ENCODE measurements around the gene WIPF2. TPM values are rescaled to one million over a fixed set of nuclear protein-coding genes. Genes with fewer than 3 reads are reported as not detected.

Gene WIPF2
- total and polyA plus RNA-seq, 4 experiments from 2014 or later: 5.2 to 34.7 (median 24.0) TPM

- H3K27me3 Mint-ChIP-seq: no peaks in the 10 kb centered on the region
- H3K9me3 Mint-ChIP-seq: no peaks in the 10 kb centered on the region
- no peaks in the 10 kb centered on the region for H3K9me3 ChIP-seq (ENCODE audit: control insufficient read depth in 1 of 2, low read length in 2 of 2)
- peaks cover 20 to 45% of the 10 kb centered on the region in 2 donors for H3K36me3 Mint-ChIP-seq
- peaks cover 14 to 43% (median 30%) of the 10 kb centered on the region in 4 donors for H3K4me1 Mint-ChIP-seq
- H3K4me3 Mint-ChIP-seq: peak overlapping the region in 1 of 8 donors; percentile 16
- peaks cover 20% of the 10 kb centered on the region for H3K36me3 ChIP-seq (ENCODE audit: insufficient read depth, low read length)
- intact Hi-C loops (cut with micrococcal nuclease): no loop called here
- H3K4me3 ChIP-seq (ENCODE audit: low read length in 2 of 2): no peak overlapping the region
- peak overlapping the region; percentile 39 to 82 (median 76) for H3K27ac Mint-ChIP-seq
- H3K27me3 ChIP-seq (ENCODE audit: insufficient read depth, low read length): no peaks in the 10 kb centered on the region
- peaks cover 19% of the 10 kb centered on the region for H3K4me1 ChIP-seq (ENCODE audit: insufficient read depth, low read length)
- ChIA-PET CTCF (ENCODE audit: partially characterized antibody) (interaction anchor here (0.8 to 1.7 kb wide), 7 partner anchors 8 to 258 kb away, joined by 3 to 5 read pairs (median 3); no protein-coding TSS in a partner anchor), POLR2A (ENCODE audit: partially characterized antibody) (no interaction called here)
- DNase-seq: peak; percentile 23 to 52 (median 43)
- peak overlapping the region; percentile 16 for H3K27ac ChIP-seq (ENCODE audit: low read depth, low read length)
Measured at GRCh38 chr17:40283662-40284061, 64.6 kb downstream of the WIPF2 start.

- no peak overlapping the region for H3K27ac ChIP-seq (ENCODE audit: low read depth, low read length)
- peak overlapping the region in 6 of 7 donors; percentile 11 to 82 (median 67) for H3K27ac Mint-ChIP-seq
- H3K4me3 ChIP-seq (ENCODE audit: low read length in 2 of 2): no peak overlapping the region
- H3K27me3 ChIP-seq (ENCODE audit: insufficient read depth, low read length): no peaks in the 10 kb centered on the region
- peaks cover 15% of the 10 kb centered on the region for H3K36me3 ChIP-seq (ENCODE audit: insufficient read depth, low read length)
- no peaks in the 10 kb centered on the region for H3K27me3 Mint-ChIP-seq
- no peak overlapping the region for H3K4me3 Mint-ChIP-seq
- peaks cover 16 to 40% of the 10 kb centered on the region in 2 donors for H3K36me3 Mint-ChIP-seq
- intact Hi-C loops (cut with micrococcal nuclease): no loop called here
- H3K9me3 ChIP-seq (ENCODE audit: control insufficient read depth in 1 of 2, low read length in 2 of 2): no peaks in the 10 kb centered on the region
- CTCF ChIA-PET (ENCODE audit: partially characterized antibody): interaction anchor here (1.1 to 1.7 kb wide), 6 partner anchors 8 to 258 kb away, joined by 3 to 5 read pairs (median 4); no protein-coding TSS in a partner anchor
- H3K4me1 Mint-ChIP-seq: peaks cover 14 to 46% (median 33%) of the 10 kb centered on the region in 4 donors
- no peak for DNase-seq
- peaks cover 25% of the 10 kb centered on the region for H3K4me1 ChIP-seq (ENCODE audit: insufficient read depth, low read length)
- POLR2A ChIA-PET (ENCODE audit: partially characterized antibody): no interaction called here
- H3K9me3 Mint-ChIP-seq: no peaks in the 10 kb centered on the region
Measured at GRCh38 chr17:40284085-40284713, 65.1 kb downstream of the WIPF2 start.

- POLR2A ChIA-PET (ENCODE audit: partially characterized antibody): interaction anchor here (1.4 kb wide), 1 partner anchor 32 kb away, joined by 4 read pairs; no protein-coding TSS in a partner anchor
- Histone ChIP-seq H3K4me1 (ENCODE audit: insufficient read depth, low read length) (peaks cover 26% of the 10 kb centered on the region), H3K27ac (ENCODE audit: low read depth, low read length) (no peak overlapping the region), H3K9me3 (ENCODE audit: control insufficient read depth in 1 of 2, low read length in 2 of 2) (no peaks in the 10 kb centered on the region), H3K4me3 (ENCODE audit: low read length in 2 of 2) (no peak overlapping the region), H3K36me3 (ENCODE audit: insufficient read depth, low read length) (no peaks in the 10 kb centered on the region), H3K27me3 (ENCODE audit: insufficient read depth, low read length) (no peaks in the 10 kb centered on the region)
- CTCF ChIA-PET (ENCODE audit: partially characterized antibody): interaction anchor here (1.0 to 1.6 kb wide), 2 partner anchors 68 to 84 kb away, joined by 4 read pairs; no protein-coding TSS in a partner anchor
- Mint-ChIP-seq H3K27ac (peak overlapping the region in 1 of 7 donors; percentile 55), H3K9me3 (no peaks in the 10 kb centered on the region), H3K36me3 (peaks cover 4 to 19% of the 10 kb centered on the region in 2 donors), H3K4me3 (no peak overlapping the region), H3K4me1 (peaks cover 17 to 49% (median 34%) of the 10 kb centered on the region in 4 donors), H3K27me3 (no peaks in the 10 kb centered on the region)
- DNase-seq: no peak
- intact Hi-C loops (cut with micrococcal nuclease): loop anchor here (2.0 to 5.0 kb wide), 2 partner anchors 32 to 131 kb away; partner anchors contain the start of gene TOP2A
Measured at GRCh38 chr17:40286473-40286872, 67.4 kb downstream of the WIPF2 start.

- no peaks in the 10 kb centered on the region for H3K36me3 ChIP-seq (ENCODE audit: insufficient read depth, low read length)
- no peaks in the 10 kb centered on the region for H3K27me3 ChIP-seq (ENCODE audit: insufficient read depth, low read length)
- Mint-ChIP-seq H3K36me3 (peaks cover 1 to 13% of the 10 kb centered on the region in 2 donors), H3K9me3 (no peaks in the 10 kb centered on the region), H3K4me1 (peaks cover 17 to 42% (median 31%) of the 10 kb centered on the region in 4 donors), H3K27ac (peak overlapping the region in 6 of 7 donors; percentile 82 to 98 (median 94)), H3K4me3 (peak overlapping the region in 7 of 8 donors; percentile 97 to 100 (median 99)), H3K27me3 (no peaks in the 10 kb centered on the region)
- ChIA-PET POLR2A (ENCODE audit: partially characterized antibody) (no interaction called here), CTCF (ENCODE audit: partially characterized antibody) (interaction anchor here (1.0 kb wide), 1 partner anchor 85 kb away, joined by 4 read pairs; no protein-coding TSS in a partner anchor)
- H3K4me3 ChIP-seq (ENCODE audit: low read length in 2 of 2): no peak overlapping the region
- peak overlapping the region; percentile 42 for H3K27ac ChIP-seq (ENCODE audit: low read depth, low read length)
- no peaks in the 10 kb centered on the region for H3K9me3 ChIP-seq (ENCODE audit: control insufficient read depth in 1 of 2, low read length in 2 of 2)
- intact Hi-C loops (cut with micrococcal nuclease): loop anchor here (1.0 to 5.0 kb wide), 3 partner anchors 32 to 130 kb away; partner anchors contain the start of genes TOP2A and WIPF2
- H3K4me1 ChIP-seq (ENCODE audit: insufficient read depth, low read length): peaks cover 26% of the 10 kb centered on the region
- DNase-seq: no peak
Measured at GRCh38 chr17:40287159-40287493, 68.0 kb downstream of the WIPF2 start.

DNA sequence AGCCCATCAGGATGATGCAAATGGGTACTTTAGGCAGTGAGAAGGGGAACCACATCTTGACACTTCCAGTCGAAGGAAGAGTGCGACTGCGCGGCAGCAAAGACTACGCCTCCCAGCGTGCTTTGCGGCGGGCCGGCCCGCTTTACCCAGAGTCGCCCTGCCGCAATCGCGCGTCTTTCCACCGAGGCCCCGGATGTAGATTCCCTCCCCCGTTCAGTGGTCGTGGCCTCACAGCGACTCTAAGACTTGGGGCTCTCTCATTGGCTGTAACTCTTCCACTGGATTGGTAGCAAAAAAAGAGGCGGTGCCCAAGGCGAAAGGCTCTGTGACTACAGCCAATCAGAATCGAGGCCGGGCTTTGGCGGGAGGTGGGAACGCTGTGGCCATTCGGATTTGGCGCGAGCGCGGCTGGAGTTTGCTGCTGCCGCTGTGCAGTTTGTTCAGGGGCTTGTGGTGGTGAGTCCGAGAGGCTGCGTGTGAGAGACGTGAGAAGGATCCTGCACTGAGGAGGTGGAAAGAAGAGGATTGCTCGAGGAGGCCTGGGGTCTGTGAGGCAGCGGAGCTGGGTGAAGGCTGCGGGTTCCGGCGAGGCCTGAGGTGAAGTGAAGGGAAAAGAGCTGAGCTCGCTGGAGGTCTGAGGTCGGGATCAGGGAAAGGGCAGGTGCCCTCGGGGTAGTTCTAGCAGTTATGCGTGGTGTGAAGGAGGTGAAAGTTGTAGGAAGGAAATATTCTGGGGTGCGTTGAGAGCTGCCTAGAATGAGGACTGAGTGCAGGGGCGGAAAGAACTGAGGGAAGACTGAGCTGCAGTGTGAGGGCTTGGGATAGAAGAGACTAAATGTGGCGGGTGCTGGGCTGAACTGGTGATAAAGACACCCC lies 68.6 kb downstream of the WIPF2 start, which contains the start of gene CDC6:
CDC6 (plus strand) TSS at position 386 of the 876 bp plus-strand sequence. CDS start 1,542 bp downstream, outside the sequence.
- peak; percentile 97 to 100 (median 98) for DNase-seq
- Histone ChIP-seq H3K36me3 (ENCODE audit: insufficient read depth, low read length) (no peaks in the 10 kb centered on the region), H3K27me3 (ENCODE audit: insufficient read depth, low read length) (no peaks in the 10 kb centered on the region), H3K4me3 (ENCODE audit: low read length in 2 of 2) (peak within 1 kb of the TSS; percentile 80 to 89), H3K9me3 (ENCODE audit: control insufficient read depth in 1 of 2, low read length in 2 of 2) (no peaks in the 10 kb centered on the region), H3K4me1 (ENCODE audit: insufficient read depth, low read length) (peaks cover 26% of the 10 kb centered on the region), H3K27ac (ENCODE audit: low read depth, low read length) (peak within 1 kb of the TSS; percentile 42)
- ChIA-PET POLR2A (ENCODE audit: partially characterized antibody) (interaction anchor here (0.6 to 1.4 kb wide), 5 partner anchors 30 to 246 kb away, joined by 3 to 7 read pairs (median 4); partner anchors contain the start of gene WIPF2), CTCF (ENCODE audit: partially characterized antibody) (interaction anchor here (1.0 to 7.5 kb wide), 7 partner anchors 11 to 174 kb away, joined by 3 to 86 read pairs (median 5); partner anchors contain the start of gene WIPF2)
- peak within 1 kb of the TSS; percentile 82 to 98 (median 94) for H3K27ac Mint-ChIP-seq
- peaks cover 0 to 9% of the 10 kb centered on the region in 2 donors for H3K36me3 Mint-ChIP-seq
- no peaks in the 10 kb centered on the region for H3K27me3 Mint-ChIP-seq
- no peaks in the 10 kb centered on the region for H3K9me3 Mint-ChIP-seq
- peak within 1 kb of the TSS; percentile 97 to 100 (median 99) for H3K4me3 Mint-ChIP-seq
- intact Hi-C loops (cut with micrococcal nuclease): loop anchor here (1.0 to 5.0 kb wide), 3 partner anchors 31 to 130 kb away; partner anchors contain the start of genes TOP2A and WIPF2
- H3K4me1 Mint-ChIP-seq: peaks cover 17 to 40% (median 27%) of the 10 kb centered on the region in 4 donors

DNA sequence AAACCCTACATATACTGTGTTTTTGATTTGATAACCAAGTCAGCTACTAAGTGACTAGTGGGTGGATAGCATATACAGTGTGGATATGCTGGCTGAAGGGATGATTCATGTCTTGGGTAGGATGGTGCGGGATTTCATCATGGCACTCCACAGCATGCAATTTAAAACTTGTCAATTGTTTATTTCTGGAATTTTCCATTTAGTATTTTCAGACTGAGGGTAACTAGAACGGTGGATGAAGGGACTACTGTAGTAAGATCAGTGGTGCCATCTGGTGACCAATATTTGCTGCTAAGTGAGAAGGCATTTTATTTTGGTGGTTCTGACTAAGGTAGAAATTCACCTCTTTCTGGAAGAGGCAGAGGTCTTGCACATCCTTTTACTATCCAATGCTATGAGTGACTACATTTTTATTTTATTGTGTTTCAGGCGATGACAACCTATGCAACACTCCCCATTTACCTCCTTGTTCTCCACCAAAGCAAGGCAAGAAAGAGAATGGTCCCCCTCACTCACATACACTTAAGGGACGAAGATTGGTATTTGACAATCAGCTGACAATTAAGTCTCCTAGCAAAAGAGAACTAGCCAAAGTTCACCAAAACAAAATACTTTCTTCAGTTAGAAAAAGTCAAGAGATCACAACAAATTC lies 71.7 kb downstream of the WIPF2 start:
- ChIA-PET POLR2A (ENCODE audit: partially characterized antibody) (interaction anchor here (1.0 kb wide), 1 partner anchor 72 kb away, joined by 3 read pairs; the partner anchor contains the start of gene WIPF2), CTCF (ENCODE audit: partially characterized antibody) (interaction anchor here (0.6 to 7.5 kb wide), 12 partner anchors 12 to 277 kb away, joined by 3 to 86 read pairs (median 4); partner anchors contain the start of gene CSF3)
- H3K4me3 ChIP-seq (ENCODE audit: low read length in 2 of 2): no peak overlapping the region
- H3K9me3 ChIP-seq (ENCODE audit: control insufficient read depth in 1 of 2, low read length in 2 of 2): no peaks in the 10 kb centered on the region
- DNase-seq: peak in 4 of 5 donors; percentile 36 to 46 (median 40)
- H3K4me1 ChIP-seq (ENCODE audit: insufficient read depth, low read length): peaks cover 21% of the 10 kb centered on the region
- H3K27ac Mint-ChIP-seq: peak overlapping the region in 1 of 7 donors; percentile 14
- intact Hi-C loops (cut with micrococcal nuclease): loop anchor here (1.0 kb wide), 3 partner anchors 89 to 277 kb away; no protein-coding TSS in a partner anchor
- H3K27ac ChIP-seq (ENCODE audit: low read depth, low read length): no peak overlapping the region
- H3K36me3 ChIP-seq (ENCODE audit: insufficient read depth, low read length): no peaks in the 10 kb centered on the region
- no peaks in the 10 kb centered on the region for H3K27me3 Mint-ChIP-seq
- H3K9me3 Mint-ChIP-seq: no peaks in the 10 kb centered on the region
- H3K4me3 Mint-ChIP-seq: peak overlapping the region in 1 of 8 donors; percentile 7
- no peaks in the 10 kb centered on the region for H3K27me3 ChIP-seq (ENCODE audit: insufficient read depth, low read length)
- H3K4me1 Mint-ChIP-seq: peaks cover 9 to 27% (median 18%) of the 10 kb centered on the region in 4 donors
- peaks cover 0 to 2% of the 10 kb centered on the region in 2 donors for H3K36me3 Mint-ChIP-seq
